ENCODE measurements around the gene ATG13. TPM values are rescaled to one million over a fixed set of nuclear protein-coding genes. Genes with fewer than 3 reads are reported as not detected.

ATG13 gene
- total and polyA plus RNA-seq, 12 donors, result 31.0 to 177 (median 88.8) TPM

- intact Hi-C loops (cut with DNase I), result loop anchor here in 1 of 2 donors (10.0 kb wide), 1 partner anchor 223 kb away; the partner anchor contains the start of gene MDK
- Histone ChIP-seq H3K27me3 (no peaks in the 10 kb centered on the region), H3K9me3 (replicated peaks in 1 of 3) (no peaks in the 10 kb centered on the region), H3K27ac (no peak overlapping the region), H3K4me1 (replicated peaks in 1 of 2) (peaks cover 0 to 11% of the 10 kb centered on the region in 2 donors), H3K4me3 (no peak overlapping the region), H3K36me3 (replicated peaks in 1 of 2) (peaks cover 0 to 2% of the 10 kb centered on the region in 2 donors)
- 75 to 96% (median 88%) methylated on average over 1 of the region's 1 CpG for WGBS, 4 donors
- no peak for DNase-seq
- no peak for TF ChIP-seq CTCF (IDR thresholded peaks at IDR 0.05)
- TF ChIP-seq POLR2A (IDR thresholded peaks at IDR 0.05), result no peak
These were observed 9.8 kb upstream of the ATG13 start for GRCh38 chr11:46607516-46607915.

- Histone ChIP-seq H3K27ac (no peak overlapping the region), H3K9me3 (replicated peaks in 1 of 3) (no peaks in the 10 kb centered on the region), H3K4me1 (replicated peaks in 1 of 2) (peaks cover 0 to 11% of the 10 kb centered on the region in 2 donors), H3K36me3 (replicated peaks in 1 of 2) (no peaks in the 10 kb centered on the region), H3K4me3 (no peak overlapping the region), H3K27me3 (no peaks in the 10 kb centered on the region)
- WGBS, 4 donors, result 93 to 100% (median 94%) methylated on average over 6 of the region's 6 CpGs
- no peak for TF ChIP-seq POLR2A (IDR thresholded peaks at IDR 0.05)
- peak in 1 of 7 donors; percentile 34 for DNase-seq
- intact Hi-C loops (cut with DNase I), result loop anchor here in 1 of 2 donors (10.0 kb wide), 1 partner anchor 225 kb away; the partner anchor contains the start of gene MDK
These were observed 8.0 kb upstream of the ATG13 start for GRCh38 chr11:46609386-46609785.

GRCh38 chr11:46611526-46612304 lies 5.6 kb upstream of the ATG13 start:
- peak in 2 of 7 donors; percentile 33 to 40 for DNase-seq
- Histone ChIP-seq H3K9me3 (replicated peaks in 1 of 3) (no peaks in the 10 kb centered on the region), H3K36me3 (replicated peaks in 1 of 2) (no peaks in the 10 kb centered on the region), H3K27me3 (no peaks in the 10 kb centered on the region), H3K27ac (no peak overlapping the region), H3K4me3 (no peak overlapping the region), H3K4me1 (replicated peaks in 1 of 2) (peaks cover 0 to 17% of the 10 kb centered on the region in 2 donors)
- intact Hi-C loops (cut with DNase I), result no loop called here
- 64 to 74% (median 68%) methylated on average over 5 of the region's 5 CpGs for WGBS, 4 donors
- no peak for TF ChIP-seq POLR2A (IDR thresholded peaks at IDR 0.05)

GRCh38 chr11:46612326-46612725 lies 5.0 kb upstream of the ATG13 start:
- no peaks in the 10 kb centered on the region for H3K9me3 ChIP-seq (replicated peaks in 1 of 3)
- DNase-seq, result no peak
- TF ChIP-seq CTCF (IDR thresholded peaks at IDR 0.05), result no peak
- no peak for TF ChIP-seq POLR2A (IDR thresholded peaks at IDR 0.05)
- no peaks in the 10 kb centered on the region for H3K36me3 ChIP-seq (replicated peaks in 1 of 2)
- intact Hi-C loops (cut with DNase I), result no loop called here
- no peak overlapping the region for H3K4me3 ChIP-seq
- H3K27ac ChIP-seq, result no peak overlapping the region
- H3K4me1 ChIP-seq (replicated peaks in 1 of 2), result peaks cover 0 to 17% of the 10 kb centered on the region in 2 donors
- WGBS, 4 donors, result 88 to 100% (median 97%) methylated on average over 2 of the region's 2 CpGs
- H3K27me3 ChIP-seq, result no peaks in the 10 kb centered on the region

- Histone ChIP-seq H3K27ac (peak overlapping the region in 1 of 5 donors; percentile 97), H3K4me1 (replicated peaks in 1 of 2) (peaks cover 12 to 35% of the 10 kb centered on the region in 2 donors), H3K9me3 (replicated peaks in 1 of 3) (no peaks in the 10 kb centered on the region), H3K36me3 (replicated peaks in 1 of 2) (no peaks in the 10 kb centered on the region), H3K27me3 (no peaks in the 10 kb centered on the region), H3K4me3 (no peak overlapping the region)
- TF ChIP-seq CTCF (IDR thresholded peaks at IDR 0.05) (no peak), POLR2A (IDR thresholded peaks at IDR 0.05) (no peak)
- WGBS, 4 donors, result 87 to 97% (median 89%) methylated on average over 4 to 7 of the region's 7 CpGs
- peak in 1 of 7 donors; percentile 46 for DNase-seq
- intact Hi-C loops (cut with DNase I), result no loop called here
These were observed 1.6 kb upstream of the ATG13 start for GRCh38 chr11:46615756-46616155.

Measured in adrenal gland (tissue), 12 donors.